Esophagus muscularis mucosa (tissue), 4 donors: Measurements from ENCODE around the gene ABI2. TPM values are rescaled to one million over a fixed set of nuclear protein-coding genes. Genes with fewer than 3 reads are reported as not detected.
"Not testable (repeated sequence)": the region's sequence is repeated elsewhere in the genome, so short reads cannot be mapped to it uniquely, and the experiment has no call there.

Source experiments
- DNase-seq: peaks from one replicate; pipeline ENCODE4 v3.0.0-alpha.2; 2017; ENCODE audit errors: extremely low spot score
- H3K27ac ChIP-seq, 4 donors: fragments of 200-600 bp; sonication (generic); replicated peaks in 1 of 4; 1 replicate in 3 of 4; 2 replicates in 1 of 4; pipeline ENCODE4 v1.5.1; 2016 to 2019; ENCODE audit warnings: mild to moderate bottlenecking in 1 of 4
- H3K27me3 ChIP-seq, 4 donors: fragments of 200-600 bp; sonication (generic); one replicate each; pipeline versions ENCODE4 v1.5.1 to v1.6.0; 2016 to 2019
- H3K36me3 ChIP-seq, 4 donors: fragments of 200-600 bp; sonication (generic); one replicate each; pipeline ENCODE4 v1.5.1; 2016 to 2019
- H3K4me1 ChIP-seq, 4 donors: fragments of 200-600 bp; sonication (generic); one replicate each; pipeline ENCODE4 v1.5.1; 2016 to 2019
- H3K4me3 ChIP-seq, 4 donors: fragments of 200-600 bp; sonication (generic); 1 replicate in 2 of 4; 2 replicates in 2 of 4; pipeline ENCODE4 v1.5.1; 2016 to 2019; ENCODE audit warnings: mild to moderate bottlenecking in 4 of 4, moderate library complexity in 1 of 4
- H3K9me3 ChIP-seq, 4 donors: fragments of 200-600 bp; sonication (generic); 1 replicate in 3 of 4; 2 replicates in 1 of 4; pipeline ENCODE4 v1.5.1; 2016 to 2019
- CTCF ChIP-seq, 3 experiments: fragments of 200-600 bp in 2 of 3; fragments of 450-650 bp in 1 of 3; sonication (generic) in 2 of 3; IDR thresholded peaks; one replicate each; pipeline ENCODE4 v1.5.1; 2017 to 2019; ENCODE audit warnings: antibody characterized with exemption in 3 of 3, mild to moderate bottlenecking in 2 of 3, moderate library complexity in 1 of 3
- EP300 ChIP-seq: sonication (generic); formaldehyde crosslinking; IDR thresholded peaks from one replicate; pipeline ENCODE4 v1.6.1; 2017; ENCODE audit warnings: antibody characterized with exemption
- POLR2A ChIP-seq: fragments of 450-650 bp; IDR thresholded peaks from one replicate; pipeline ENCODE4 v1.6.1; 2017; ENCODE audit warnings: antibody characterized with exemption, moderate library complexity, mild to moderate bottlenecking, low read depth
- POLR2AphosphoS5 ChIP-seq, 2 donors: sonication (generic); formaldehyde crosslinking; IDR thresholded peaks; one replicate each; pipeline ENCODE4 v1.6.1; 2017; ENCODE audit warnings: antibody characterized with exemption in 2 of 2
- WGBS: methylation state at CpG from one replicate; pipeline ENCODE4 v1.1.5; 2018; 5-methylcytosine and 5-hydroxymethylcytosine counted together
- intact Hi-C: fragments of 100-400 bp; cut with DNase I; formaldehyde crosslinking; loops from one replicate; pipeline ENCODE4 v1.15.1; 2023
- total RNA-seq, 4 donors: library from RNA; depleted of rRNA; stranded (reverse); fragments of >200 nt; gene quantifications; one replicate each; pipeline versions ENCODE4 v1.1.0 to v1.2.1, GENCODE V29; 2016

ABI2 gene
- total RNA-seq, 4 donors from 2014 or later = 38.8 to 63.2 (median 45.0) TPM

- WGBS = 42% methylated on average over 7 of the region's 7 CpGs
- no peak overlapping the region for H3K4me3 ChIP-seq
- no peaks in the 10 kb centered on the region for H3K27me3 ChIP-seq
- H3K9me3 ChIP-seq = no peaks in the 10 kb centered on the region
- peaks cover 0 to 40% (median 15%) of the 10 kb centered on the region in 4 donors for H3K36me3 ChIP-seq
- intact Hi-C loops = no loop called here
- H3K4me1 ChIP-seq = peaks cover 15 to 23% (median 18%) of the 10 kb centered on the region in 4 donors
- peak in 1 of 2 donors; percentile 42 for TF ChIP-seq POLR2AphosphoS5 (IDR thresholded peaks at IDR 0.05)
- TF ChIP-seq CTCF (IDR thresholded peaks at IDR 0.05) = no peak
- no peak for DNase-seq
- no peak overlapping the region for H3K27ac ChIP-seq
Observed at GRCh38 chr2:203412546-203413331, 84.5 kb downstream of the ABI2 start.

- no peak for DNase-seq
- Histone ChIP-seq H3K4me1 (peaks cover 15 to 23% (median 18%) of the 10 kb centered on the region in 4 donors), H3K27ac (no peak overlapping the region), H3K9me3 (no peaks in the 10 kb centered on the region), H3K27me3 (no peaks in the 10 kb centered on the region), H3K36me3 (peaks cover 0 to 42% (median 19%) of the 10 kb centered on the region in 4 donors), H3K4me3 (no peak overlapping the region)
- intact Hi-C loops = no loop called here
- TF ChIP-seq EP300 = no peak
- TF ChIP-seq POLR2A = no peak
- no peak for TF ChIP-seq POLR2AphosphoS5 (IDR thresholded peaks at IDR 0.05)
- TF ChIP-seq CTCF (IDR thresholded peaks at IDR 0.05) = no peak
Observed at GRCh38 chr2:203413796-203414195, 85.6 kb downstream of the ABI2 start.

GRCh38 chr2:203418271-203418670, 90.1 kb downstream of the ABI2 start:
- H3K4me3 ChIP-seq = no peak overlapping the region
- intact Hi-C loops = no loop called here
- H3K4me1 ChIP-seq = peaks cover 0 to 9% (median 2%) of the 10 kb centered on the region in 4 donors
- DNase-seq = no peak
- H3K27me3 ChIP-seq = no peaks in the 10 kb centered on the region
- TF ChIP-seq POLR2A = no peak
- no peak for TF ChIP-seq EP300
- TF ChIP-seq CTCF (IDR thresholded peaks at IDR 0.05) = no peak
- TF ChIP-seq POLR2AphosphoS5 (IDR thresholded peaks at IDR 0.05) = no peak
- H3K27ac ChIP-seq = no peak overlapping the region
- H3K36me3 ChIP-seq = peaks cover 6 to 66% (median 31%) of the 10 kb centered on the region in 4 donors
- H3K9me3 ChIP-seq = no peaks in the 10 kb centered on the region
- WGBS = 92% methylated on average over 8 of the region's 8 CpGs

- WGBS = 70% methylated on average over 2 of the region's 2 CpGs
- Histone ChIP-seq H3K27ac (no peak overlapping the region), H3K4me1 (peaks cover 0 to 14% (median 5%) of the 10 kb centered on the region in 4 donors), H3K27me3 (no peaks in the 10 kb centered on the region), H3K9me3 (no peaks in the 10 kb centered on the region), H3K4me3 (no peak overlapping the region), H3K36me3 (peaks cover 0 to 24% (median 12%) of the 10 kb centered on the region in 4 donors)
- no peak for TF ChIP-seq POLR2A
- no peak for TF ChIP-seq CTCF (IDR thresholded peaks at IDR 0.05)
- TF ChIP-seq POLR2AphosphoS5 (IDR thresholded peaks at IDR 0.05) = no peak
- no peak for TF ChIP-seq EP300
- DNase-seq = no peak
- intact Hi-C loops = no loop called here
Observed at GRCh38 chr2:203427061-203427460, 98.9 kb downstream of the ABI2 start.

- Histone ChIP-seq H3K36me3 (peaks cover 0 to 26% (median 7%) of the 10 kb centered on the region in 4 donors), H3K4me1 (peaks cover 0 to 14% (median 5%) of the 10 kb centered on the region in 4 donors)
- intact Hi-C loops, H3K27ac ChIP-seq, H3K4me3 ChIP-seq, DNase-seq, H3K9me3 ChIP-seq, H3K27me3 ChIP-seq: not testable (repeated sequence)
- WGBS = 98% methylated on average over 4 of the region's 4 CpGs
Observed at GRCh38 chr2:203429643-203430042, 101.4 kb downstream of the ABI2 start.
